SK-N-SH treated with all-trans-retinoic acid at 6 μM for 48 hours (cell line): ENCODE measurements around the gene KRT72.

Experiments
- ATAC-seq: fragments of 200-7000 bp; cut with Tn5 transposase; 3 replicates; pipeline ENCODE4 v1.9.1; 2020; ENCODE audit warnings: mild to moderate bottlenecking, moderate library complexity
- ARNTL ChIP-seq: fragments of 450-650 bp; formaldehyde crosslinking; IDR thresholded peaks from 2 replicates; pipeline ENCODE4 v1.5.0; 2020; ENCODE audit warnings: low read depth, mild to moderate bottlenecking, moderate library complexity, borderline replicate concordance
- BACH2 ChIP-seq: fragments of 250-450 bp; sonication (Bioruptor Pico); IDR thresholded peaks from 2 replicates; pipeline ENCODE4 v1.9.0; 2021; ENCODE audit warnings: mild to moderate bottlenecking, borderline replicate concordance
- CSDC2 ChIP-seq: fragments of 250-450 bp; sonication (Bioruptor Pico); IDR thresholded peaks from 2 replicates; pipeline ENCODE4 v1.5.0; 2020; ENCODE audit warnings: mild to moderate bottlenecking, moderate library complexity
- GLIS3 ChIP-seq: fragments of 250-450 bp; sonication (Bioruptor Pico); IDR thresholded peaks from 2 replicates; pipeline ENCODE4 v1.5.0; 2020; ENCODE audit warnings: mild to moderate bottlenecking, moderate library complexity
- OSR1 ChIP-seq: fragments of 250-450 bp; sonication (Bioruptor Pico); IDR thresholded peaks from 2 replicates; pipeline ENCODE4 v1.8.0; 2022; ENCODE audit warnings: moderate library complexity, mild to moderate bottlenecking, inconsistent platforms
- PPARA ChIP-seq: fragments of 250-450 bp; sonication (Bioruptor Pico); IDR thresholded peaks from 2 replicates; pipeline ENCODE4 v1.5.0; 2020; ENCODE audit warnings: mild to moderate bottlenecking, borderline replicate concordance
- RARB ChIP-seq: fragments of 250-450 bp; sonication (Bioruptor Pico); IDR thresholded peaks from 2 replicates; pipeline ENCODE4 v1.8.0; 2021; ENCODE audit warnings: mild to moderate bottlenecking, moderate library complexity
- SNAI2 ChIP-seq: fragments of 250-450 bp; sonication (Bioruptor Pico); IDR thresholded peaks from 2 replicates; pipeline ENCODE4 v1.5.0; 2020; ENCODE audit warnings: mild to moderate bottlenecking, moderate library complexity
- TOX ChIP-seq: fragments of 250-450 bp; sonication (Bioruptor Pico); IDR thresholded peaks from 2 replicates; pipeline ENCODE4 v1.8.0; 2021; ENCODE audit warnings: mild to moderate bottlenecking, moderate library complexity, borderline replicate concordance
- ZC3H10 ChIP-seq: fragments of 250-450 bp; sonication (Bioruptor Pico); IDR thresholded peaks from 2 replicates; pipeline ENCODE4 v1.5.1; 2021; ENCODE audit warnings: mild to moderate bottlenecking, moderate library complexity
- ZFP30 ChIP-seq: fragments of 450-650 bp; formaldehyde crosslinking; IDR thresholded peaks from 2 replicates; pipeline ENCODE4 v1.5.0; 2022; ENCODE audit warnings: mild to moderate bottlenecking, moderate library complexity
- ZNF70 ChIP-seq: fragments of 450-650 bp; formaldehyde crosslinking; IDR thresholded peaks from 2 replicates; pipeline ENCODE4 v1.5.0; 2020; ENCODE audit warnings: mild to moderate bottlenecking, moderate library complexity
- TF ChIP-seq, protein P1 (sequence below): fragments of 250-450 bp; sonication (Bioruptor Pico); IDR thresholded peaks from 2 replicates; pipeline ENCODE4 v1.8.0; 2021; ENCODE audit warnings: low read depth, mild to moderate bottlenecking, moderate library complexity, borderline replicate concordance
- TF ChIP-seq, protein P2 (sequence below): fragments of 250-450 bp; sonication (Bioruptor Pico); IDR thresholded peaks from 2 replicates; pipeline ENCODE4 v1.8.0; 2020; ENCODE audit warnings: mild to moderate bottlenecking, moderate library complexity, borderline replicate concordance
- TF ChIP-seq, protein P3 (sequence below): fragments of 250-450 bp; sonication (Bioruptor Pico); IDR thresholded peaks from 2 replicates; pipeline ENCODE4 v1.5.0; 2020; ENCODE audit warnings: mild to moderate bottlenecking, moderate library complexity
- TF ChIP-seq, protein P4 (sequence below): fragments of 250-450 bp; sonication (Bioruptor Pico); IDR thresholded peaks from 2 replicates; pipeline ENCODE4 v1.5.1; 2020; ENCODE audit warnings: low read depth, mild to moderate bottlenecking, moderate library complexity
- TF ChIP-seq, protein P5 (sequence below): fragments of 250-450 bp; sonication (Bioruptor Pico); IDR thresholded peaks from 2 replicates; pipeline ENCODE4 v1.5.1; 2021; ENCODE audit warnings: mild to moderate bottlenecking, moderate library complexity

Gene KRT72

DNA sequence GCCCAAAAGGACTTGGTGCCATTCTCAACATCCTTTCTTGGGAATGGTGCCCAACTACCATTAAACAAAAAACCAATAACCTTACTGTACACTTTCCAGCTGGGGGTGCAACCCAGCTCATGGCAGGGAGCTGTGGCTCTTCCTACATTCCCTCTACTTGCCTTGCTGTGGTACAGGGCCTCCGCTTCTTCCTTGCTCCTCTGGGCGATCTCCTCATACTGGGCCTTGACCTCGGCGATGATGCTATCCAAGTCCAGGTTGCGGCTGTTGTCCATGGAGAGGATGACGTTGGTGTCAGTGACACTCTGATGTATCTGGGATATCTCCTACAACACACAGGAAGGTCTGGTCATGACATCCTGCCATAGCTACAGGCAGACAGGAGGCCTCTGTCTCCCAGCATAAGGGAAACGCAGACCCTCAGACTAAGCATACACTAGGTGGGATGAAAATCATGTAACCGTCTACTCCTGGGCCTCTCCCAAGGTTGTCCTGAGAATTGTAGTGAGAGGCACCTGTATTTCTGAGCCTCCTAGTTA, 46.8 kb upstream of the KRT72 start:
- TF ChIP-seq, protein P1, sequence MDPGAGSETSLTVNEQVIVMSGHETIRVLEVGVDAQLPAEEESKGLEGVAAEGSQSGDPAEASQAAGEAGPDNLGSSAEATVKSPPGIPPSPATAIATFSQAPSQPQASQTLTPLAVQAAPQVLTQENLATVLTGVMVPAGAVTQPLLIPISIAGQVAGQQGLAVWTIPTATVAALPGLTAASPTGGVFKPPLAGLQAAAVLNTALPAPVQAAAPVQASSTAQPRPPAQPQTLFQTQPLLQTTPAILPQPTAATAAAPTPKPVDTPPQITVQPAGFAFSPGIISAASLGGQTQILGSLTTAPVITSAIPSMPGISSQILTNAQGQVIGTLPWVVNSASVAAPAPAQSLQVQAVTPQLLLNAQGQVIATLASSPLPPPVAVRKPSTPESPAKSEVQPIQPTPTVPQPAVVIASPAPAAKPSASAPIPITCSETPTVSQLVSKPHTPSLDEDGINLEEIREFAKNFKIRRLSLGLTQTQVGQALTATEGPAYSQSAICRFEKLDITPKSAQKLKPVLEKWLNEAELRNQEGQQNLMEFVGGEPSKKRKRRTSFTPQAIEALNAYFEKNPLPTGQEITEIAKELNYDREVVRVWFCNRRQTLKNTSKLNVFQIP: no peak
- TF ChIP-seq, protein P2, sequence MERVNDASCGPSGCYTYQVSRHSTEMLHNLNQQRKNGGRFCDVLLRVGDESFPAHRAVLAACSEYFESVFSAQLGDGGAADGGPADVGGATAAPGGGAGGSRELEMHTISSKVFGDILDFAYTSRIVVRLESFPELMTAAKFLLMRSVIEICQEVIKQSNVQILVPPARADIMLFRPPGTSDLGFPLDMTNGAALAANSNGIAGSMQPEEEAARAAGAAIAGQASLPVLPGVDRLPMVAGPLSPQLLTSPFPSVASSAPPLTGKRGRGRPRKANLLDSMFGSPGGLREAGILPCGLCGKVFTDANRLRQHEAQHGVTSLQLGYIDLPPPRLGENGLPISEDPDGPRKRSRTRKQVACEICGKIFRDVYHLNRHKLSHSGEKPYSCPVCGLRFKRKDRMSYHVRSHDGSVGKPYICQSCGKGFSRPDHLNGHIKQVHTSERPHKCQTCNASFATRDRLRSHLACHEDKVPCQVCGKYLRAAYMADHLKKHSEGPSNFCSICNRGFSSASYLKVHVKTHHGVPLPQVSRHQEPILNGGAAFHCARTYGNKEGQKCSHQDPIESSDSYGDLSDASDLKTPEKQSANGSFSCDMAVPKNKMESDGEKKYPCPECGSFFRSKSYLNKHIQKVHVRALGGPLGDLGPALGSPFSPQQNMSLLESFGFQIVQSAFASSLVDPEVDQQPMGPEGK: no peak
- TF ChIP-seq CSDC2 (CRISPR knock-in tag): no peak
- no peak for TF ChIP-seq ZNF70 (CRISPR knock-in tag)
- TF ChIP-seq, protein P3, sequence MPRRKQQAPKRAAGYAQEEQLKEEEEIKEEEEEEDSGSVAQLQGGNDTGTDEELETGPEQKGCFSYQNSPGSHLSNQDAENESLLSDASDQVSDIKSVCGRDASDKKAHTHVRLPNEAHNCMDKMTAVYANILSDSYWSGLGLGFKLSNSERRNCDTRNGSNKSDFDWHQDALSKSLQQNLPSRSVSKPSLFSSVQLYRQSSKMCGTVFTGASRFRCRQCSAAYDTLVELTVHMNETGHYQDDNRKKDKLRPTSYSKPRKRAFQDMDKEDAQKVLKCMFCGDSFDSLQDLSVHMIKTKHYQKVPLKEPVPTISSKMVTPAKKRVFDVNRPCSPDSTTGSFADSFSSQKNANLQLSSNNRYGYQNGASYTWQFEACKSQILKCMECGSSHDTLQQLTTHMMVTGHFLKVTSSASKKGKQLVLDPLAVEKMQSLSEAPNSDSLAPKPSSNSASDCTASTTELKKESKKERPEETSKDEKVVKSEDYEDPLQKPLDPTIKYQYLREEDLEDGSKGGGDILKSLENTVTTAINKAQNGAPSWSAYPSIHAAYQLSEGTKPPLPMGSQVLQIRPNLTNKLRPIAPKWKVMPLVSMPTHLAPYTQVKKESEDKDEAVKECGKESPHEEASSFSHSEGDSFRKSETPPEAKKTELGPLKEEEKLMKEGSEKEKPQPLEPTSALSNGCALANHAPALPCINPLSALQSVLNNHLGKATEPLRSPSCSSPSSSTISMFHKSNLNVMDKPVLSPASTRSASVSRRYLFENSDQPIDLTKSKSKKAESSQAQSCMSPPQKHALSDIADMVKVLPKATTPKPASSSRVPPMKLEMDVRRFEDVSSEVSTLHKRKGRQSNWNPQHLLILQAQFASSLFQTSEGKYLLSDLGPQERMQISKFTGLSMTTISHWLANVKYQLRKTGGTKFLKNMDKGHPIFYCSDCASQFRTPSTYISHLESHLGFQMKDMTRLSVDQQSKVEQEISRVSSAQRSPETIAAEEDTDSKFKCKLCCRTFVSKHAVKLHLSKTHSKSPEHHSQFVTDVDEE: no peak
- no peak for TF ChIP-seq BACH2 (CRISPR knock-in tag)
- TF ChIP-seq, protein P4, sequence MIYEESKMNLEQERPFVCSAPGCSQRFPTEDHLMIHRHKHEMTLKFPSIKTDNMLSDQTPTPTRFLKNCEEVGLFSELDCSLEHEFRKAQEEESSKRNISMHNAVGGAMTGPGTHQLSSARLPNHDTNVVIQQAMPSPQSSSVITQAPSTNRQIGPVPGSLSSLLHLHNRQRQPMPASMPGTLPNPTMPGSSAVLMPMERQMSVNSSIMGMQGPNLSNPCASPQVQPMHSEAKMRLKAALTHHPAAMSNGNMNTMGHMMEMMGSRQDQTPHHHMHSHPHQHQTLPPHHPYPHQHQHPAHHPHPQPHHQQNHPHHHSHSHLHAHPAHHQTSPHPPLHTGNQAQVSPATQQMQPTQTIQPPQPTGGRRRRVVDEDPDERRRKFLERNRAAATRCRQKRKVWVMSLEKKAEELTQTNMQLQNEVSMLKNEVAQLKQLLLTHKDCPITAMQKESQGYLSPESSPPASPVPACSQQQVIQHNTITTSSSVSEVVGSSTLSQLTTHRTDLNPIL (CRISPR knock-in tag): no peak
- TF ChIP-seq OSR1 (CRISPR knock-in tag): no peak
- no peak for TF ChIP-seq ZC3H10 (CRISPR knock-in tag)
- no peak for ATAC-seq

DNA sequence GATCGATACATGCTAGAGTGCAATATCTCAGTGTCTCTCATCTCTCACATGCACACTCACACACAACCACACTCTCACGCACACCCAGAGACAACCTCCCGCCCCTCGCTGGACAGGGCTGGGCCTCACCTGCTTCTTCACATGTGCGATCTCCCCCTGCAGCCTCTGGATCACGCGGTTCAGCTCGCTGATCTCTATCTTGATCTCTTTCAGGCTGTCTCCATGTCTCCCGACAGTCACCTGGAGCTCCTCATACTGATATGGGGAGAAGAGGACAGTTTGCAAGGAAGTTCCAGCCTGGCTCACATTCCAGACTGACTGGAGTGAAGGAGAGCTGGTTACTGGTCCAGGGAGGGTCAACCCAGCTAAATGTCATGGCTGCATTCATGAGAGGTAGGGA, 46.3 kb upstream of the KRT72 start:
- ATAC-seq: no peak
- no peak for TF ChIP-seq ZFP30
- TF ChIP-seq ARNTL: no peak
- TF ChIP-seq CSDC2 (CRISPR knock-in tag): no peak
- TF ChIP-seq OSR1 (CRISPR knock-in tag): no peak
- TF ChIP-seq GLIS3: no peak
- TF ChIP-seq SNAI2 (CRISPR knock-in tag): no peak
- TF ChIP-seq, protein P2: no peak
- no peak for TF ChIP-seq PPARA (CRISPR knock-in tag)
- TF ChIP-seq TOX: no peak
- TF ChIP-seq RARB (CRISPR knock-in tag): no peak
- TF ChIP-seq ZC3H10 (CRISPR knock-in tag): no peak
- TF ChIP-seq, protein P5, sequence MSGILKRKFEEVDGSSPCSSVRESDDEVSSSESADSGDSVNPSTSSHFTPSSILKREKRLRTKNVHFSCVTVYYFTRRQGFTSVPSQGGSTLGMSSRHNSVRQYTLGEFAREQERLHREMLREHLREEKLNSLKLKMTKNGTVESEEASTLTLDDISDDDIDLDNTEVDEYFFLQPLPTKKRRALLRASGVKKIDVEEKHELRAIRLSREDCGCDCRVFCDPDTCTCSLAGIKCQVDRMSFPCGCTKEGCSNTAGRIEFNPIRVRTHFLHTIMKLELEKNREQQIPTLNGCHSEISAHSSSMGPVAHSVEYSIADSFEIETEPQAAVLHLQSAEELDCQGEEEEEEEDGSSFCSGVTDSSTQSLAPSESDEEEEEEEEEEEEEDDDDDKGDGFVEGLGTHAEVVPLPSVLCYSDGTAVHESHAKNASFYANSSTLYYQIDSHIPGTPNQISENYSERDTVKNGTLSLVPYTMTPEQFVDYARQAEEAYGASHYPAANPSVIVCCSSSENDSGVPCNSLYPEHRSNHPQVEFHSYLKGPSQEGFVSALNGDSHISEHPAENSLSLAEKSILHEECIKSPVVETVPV (CRISPR knock-in tag): no peak
- TF ChIP-seq, protein P3: no peak
- TF ChIP-seq, protein P1: no peak
